OCI-LY7 (cell line): ENCODE measurements around the gene SEPHS1.

Experiments used
- EZH2phosphoT487 ChIP-seq: fragments of 200-600 bp; sonication (generic); IDR thresholded peaks from 2 replicates; pipeline ENCODE4 v1.6.1; 2018; ENCODE audit warnings: low read depth, borderline replicate concordance, mild to moderate bottlenecking, mixed run types, antibody characterized with exemption, low read length, moderate library complexity, mixed read lengths
- TF ChIP-seq, protein P1 (sequence below): fragments of 200-600 bp; sonication (generic); conservative IDR thresholded peaks from 2 replicates; pipeline ENCODE4 v1.5.1; 2014; ENCODE audit warnings: mild to moderate bottlenecking, antibody characterized with exemption, low read length, moderate library complexity, mixed read lengths

DNA sequence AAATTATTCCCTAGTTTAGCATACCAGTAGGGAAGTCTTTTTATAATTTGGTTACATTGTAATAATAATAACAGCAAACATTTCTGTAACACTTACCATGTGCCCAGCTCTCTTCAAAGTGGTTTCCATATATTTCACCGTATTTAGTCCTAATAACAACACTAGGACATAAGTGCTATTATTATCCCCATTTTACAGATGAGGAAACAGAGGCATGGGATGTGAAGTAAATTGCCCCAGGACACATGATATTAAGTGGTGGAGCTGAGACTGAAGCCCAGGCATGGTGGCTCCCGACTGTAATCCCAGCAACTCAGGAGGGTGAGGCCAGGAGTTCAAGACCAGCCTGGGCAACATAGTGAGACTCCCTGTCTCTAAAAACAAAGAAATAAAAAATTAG is 53.3 kb downstream of the SEPHS1 start:
- TF ChIP-seq, protein P1, sequence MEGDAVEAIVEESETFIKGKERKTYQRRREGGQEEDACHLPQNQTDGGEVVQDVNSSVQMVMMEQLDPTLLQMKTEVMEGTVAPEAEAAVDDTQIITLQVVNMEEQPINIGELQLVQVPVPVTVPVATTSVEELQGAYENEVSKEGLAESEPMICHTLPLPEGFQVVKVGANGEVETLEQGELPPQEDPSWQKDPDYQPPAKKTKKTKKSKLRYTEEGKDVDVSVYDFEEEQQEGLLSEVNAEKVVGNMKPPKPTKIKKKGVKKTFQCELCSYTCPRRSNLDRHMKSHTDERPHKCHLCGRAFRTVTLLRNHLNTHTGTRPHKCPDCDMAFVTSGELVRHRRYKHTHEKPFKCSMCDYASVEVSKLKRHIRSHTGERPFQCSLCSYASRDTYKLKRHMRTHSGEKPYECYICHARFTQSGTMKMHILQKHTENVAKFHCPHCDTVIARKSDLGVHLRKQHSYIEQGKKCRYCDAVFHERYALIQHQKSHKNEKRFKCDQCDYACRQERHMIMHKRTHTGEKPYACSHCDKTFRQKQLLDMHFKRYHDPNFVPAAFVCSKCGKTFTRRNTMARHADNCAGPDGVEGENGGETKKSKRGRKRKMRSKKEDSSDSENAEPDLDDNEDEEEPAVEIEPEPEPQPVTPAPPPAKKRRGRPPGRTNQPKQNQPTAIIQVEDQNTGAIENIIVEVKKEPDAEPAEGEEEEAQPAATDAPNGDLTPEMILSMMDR = no peak
- TF ChIP-seq EZH2phosphoT487 = no peak
